GM19043 (cell line): ENCODE data around the gene ATP8B4.

Source experiments
- ATAC-seq: cut with Tn5 transposase; IDR thresholded peaks from one replicate; pipeline ENCODE4 v1.9.1; 2021; ENCODE audit warnings: low read depth; ENCODE audit not compliant: unreplicated experiment

Gene ATP8B4

GRCh38 chr15:49826640-49827234, 292.3 kb downstream of the ATP8B4 start:
- no peak for ATAC-seq

GRCh38 chr15:49824775-49825099, 294.3 kb downstream of the ATP8B4 start:
- ATAC-seq, result no peak

GRCh38 chr15:49823987-49824774, 294.9 kb downstream of the ATP8B4 start:
- no peak for ATAC-seq

- no peak for ATAC-seq
These were observed 301.9 kb downstream of the ATP8B4 start for GRCh38 chr15:49817100-49817499.

- peak; percentile 63 for ATAC-seq
These were observed 303.1 kb downstream of the ATP8B4 start for GRCh38 chr15:49815950-49816349.

GRCh38 chr15:49815526-49815925, 303.5 kb downstream of the ATP8B4 start:
- ATAC-seq, result no peak

GRCh38 chr15:49814709-49815108, 304.3 kb downstream of the ATP8B4 start:
- no peak for ATAC-seq

- no peak for ATAC-seq
These were observed 305.4 kb downstream of the ATP8B4 start for GRCh38 chr15:49813625-49814024.

- no peak for ATAC-seq
These were observed 308.3 kb downstream of the ATP8B4 start for GRCh38 chr15:49810720-49811119.

- no peak for ATAC-seq
These were observed 309.0 kb downstream of the ATP8B4 start for GRCh38 chr15:49809894-49810609.

- no peak for ATAC-seq
These were observed 310.7 kb downstream of the ATP8B4 start for GRCh38 chr15:49808341-49808740.
